Measurements from ENCODE around the gene CLN3.
"Not testable (repeated sequence)": the region's sequence is repeated elsewhere in the genome, so short reads cannot be mapped to it uniquely, and the experiment has no call there.

CLN3 gene

DNA sequence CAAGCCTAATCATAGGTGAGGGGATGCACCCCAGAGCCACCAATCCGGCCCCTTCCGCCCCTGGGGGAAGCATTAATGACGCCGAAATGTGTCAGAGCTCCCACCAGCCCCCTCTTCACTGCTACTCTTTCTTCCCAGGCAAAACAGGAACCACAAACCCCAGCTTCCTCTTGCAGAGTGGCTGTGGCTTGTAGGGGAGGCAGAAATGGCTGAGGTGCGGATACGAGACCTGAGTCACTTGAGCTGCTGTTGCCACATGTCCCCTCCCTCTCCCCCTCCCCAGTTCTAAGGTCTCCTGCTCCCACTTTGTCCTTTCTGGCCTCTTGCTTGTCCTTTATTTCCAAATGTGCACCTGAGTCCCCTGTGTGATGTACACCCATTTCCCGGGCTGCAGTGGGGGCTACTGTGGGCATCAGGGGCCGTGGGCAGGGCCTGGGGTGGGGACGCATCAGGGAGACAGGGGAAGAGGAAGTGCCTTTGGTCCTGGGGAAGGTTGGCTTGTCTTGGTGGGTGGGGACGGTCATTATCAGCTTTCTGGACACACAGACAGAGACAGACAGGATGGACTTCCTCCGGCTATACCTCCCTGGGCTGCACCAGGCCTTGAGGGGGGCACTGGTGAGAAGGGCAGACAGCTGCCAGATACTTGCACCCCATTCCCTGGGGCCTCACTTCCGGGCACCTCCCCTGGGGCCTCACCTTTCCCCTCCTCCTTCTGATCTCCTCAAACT lies 2.4 kb upstream of the CLN3 start, which contains the start of gene APOBR:
TSS of gene APOBR (plus strand) at position 523 of the 731 bp plus-strand sequence. CDS start at position 562, 39 bp downstream.
- no peak for DNase-seq

DNA sequence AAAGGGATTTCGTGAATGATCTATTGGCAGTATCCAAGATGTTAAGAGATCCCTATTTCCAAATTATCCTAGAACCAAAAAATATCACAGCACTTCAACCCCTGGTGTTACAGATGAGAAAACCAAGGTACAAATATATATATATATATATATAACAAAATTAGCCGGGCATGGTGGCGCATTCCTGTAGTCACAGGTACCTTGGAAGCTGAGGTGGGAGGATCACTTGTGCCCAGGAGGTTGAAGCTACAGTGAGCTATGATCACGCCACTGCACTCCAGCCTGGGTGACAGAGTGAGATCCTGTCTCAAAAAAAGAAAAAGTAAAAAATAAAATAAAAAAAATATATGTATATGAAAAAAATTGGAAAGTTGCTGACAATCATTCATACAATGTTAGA lies 637 bp upstream of the CLN3 start:
- no peak for DNase-seq

- no peak for DNase-seq
Observed at GRCh38 chr16:28491230-28491969, 474 bp downstream of the CLN3 start.

DNA sequence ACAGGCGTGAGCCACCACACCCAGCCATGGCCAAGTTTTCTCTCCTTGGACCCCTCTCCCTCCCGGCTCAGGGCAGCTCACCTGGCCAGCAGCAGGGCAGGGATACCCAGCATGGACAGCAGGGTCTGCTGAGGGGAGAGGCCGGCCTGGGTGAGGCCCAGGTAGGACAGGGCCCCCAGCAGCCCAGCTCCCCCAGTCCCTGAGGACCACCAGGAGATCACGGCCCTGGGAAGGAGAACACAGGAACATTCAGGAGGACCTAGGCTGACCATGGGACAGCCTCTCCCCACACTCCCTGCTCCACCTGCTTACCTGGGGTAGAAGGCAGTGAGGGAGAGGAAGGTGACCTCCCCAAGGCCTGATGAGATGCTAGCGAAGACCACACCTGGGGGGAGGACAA lies 5.6 kb downstream of the CLN3 start:
- DNase-seq: no peak

- DNase-seq: not testable (repeated sequence)
Observed at GRCh38 chr16:28483361-28483760, 8.5 kb downstream of the CLN3 start.

DNA sequence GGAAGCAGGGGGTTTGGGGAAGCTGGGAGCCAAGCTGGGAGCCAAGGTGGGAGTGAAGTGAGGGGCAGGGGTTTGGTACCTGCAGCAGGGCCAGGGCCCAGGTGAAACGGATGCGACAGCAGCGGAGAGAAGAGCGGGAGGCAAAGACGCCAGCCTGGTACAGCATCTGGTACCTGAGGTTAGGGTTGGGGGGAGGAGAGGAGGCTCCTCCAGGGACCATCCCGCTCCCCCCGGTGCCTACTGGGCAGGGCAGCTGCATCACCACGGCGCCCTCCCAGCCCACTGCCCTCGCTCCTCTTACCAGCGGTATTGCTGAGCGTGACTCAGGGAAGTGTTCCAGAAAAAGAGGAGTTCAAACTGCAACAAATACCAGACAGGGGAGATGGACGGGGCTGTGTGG lies 9.8 kb downstream of the CLN3 start:
- no peak for DNase-seq

GRCh38 chr16:28478506-28479180 lies 13.2 kb downstream of the CLN3 start:
- DNase-seq: no peak

GRCh38 chr16:28477311-28477920 lies 14.5 kb downstream of the CLN3 start:
- DNase-seq: no peak

- DNase-seq: no peak
Observed at GRCh38 chr16:28475221-28475620, 16.7 kb downstream of the CLN3 start.

DNA sequence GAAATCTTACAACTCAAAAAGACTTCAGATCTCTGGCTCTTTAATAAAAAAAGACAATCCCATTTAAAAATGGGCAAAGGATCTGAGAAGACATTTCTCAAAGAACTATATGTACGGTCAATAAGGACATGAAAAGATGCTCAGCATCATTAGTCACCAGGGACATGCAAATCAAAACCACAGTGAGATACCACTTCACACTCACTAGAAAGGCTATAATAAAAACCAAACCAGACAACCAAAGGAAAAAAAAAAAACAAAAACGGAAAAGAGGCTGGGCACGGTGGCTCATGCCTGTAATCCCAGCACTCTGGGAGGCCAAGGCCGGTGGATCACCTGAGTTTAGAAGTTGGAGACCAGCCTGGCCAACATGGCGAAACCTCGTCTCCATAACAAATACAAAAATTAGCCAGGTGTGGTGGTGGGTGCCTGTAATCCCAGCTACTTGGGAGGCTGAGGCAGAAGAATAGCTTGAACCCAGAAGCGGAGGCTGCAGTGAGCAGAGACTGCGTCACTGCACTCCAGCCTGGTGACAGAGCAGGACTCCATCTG lies 18.1 kb downstream of the CLN3 start:
- no peak for DNase-seq

DNA sequence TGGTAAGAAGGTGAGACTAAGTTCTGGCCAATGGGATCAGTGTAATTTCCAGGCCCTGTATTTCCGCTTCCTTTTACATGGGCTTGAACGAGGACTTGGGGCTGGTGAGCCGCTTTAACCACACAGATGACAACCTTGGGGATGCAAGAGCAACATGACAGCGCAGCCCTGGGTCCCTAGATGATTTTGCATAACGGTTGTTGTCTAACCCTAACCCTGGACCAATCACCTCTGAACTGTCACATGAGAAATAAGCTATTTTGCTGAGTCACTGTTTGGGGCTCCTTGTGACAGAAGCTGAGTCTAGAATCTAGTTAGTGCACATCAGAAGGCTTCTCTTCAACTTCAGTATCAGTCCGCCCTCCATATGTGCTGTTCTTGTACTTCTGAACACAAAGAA lies 44.8 kb downstream of the CLN3 start:
- not testable (repeated sequence) for DNase-seq

DNA sequence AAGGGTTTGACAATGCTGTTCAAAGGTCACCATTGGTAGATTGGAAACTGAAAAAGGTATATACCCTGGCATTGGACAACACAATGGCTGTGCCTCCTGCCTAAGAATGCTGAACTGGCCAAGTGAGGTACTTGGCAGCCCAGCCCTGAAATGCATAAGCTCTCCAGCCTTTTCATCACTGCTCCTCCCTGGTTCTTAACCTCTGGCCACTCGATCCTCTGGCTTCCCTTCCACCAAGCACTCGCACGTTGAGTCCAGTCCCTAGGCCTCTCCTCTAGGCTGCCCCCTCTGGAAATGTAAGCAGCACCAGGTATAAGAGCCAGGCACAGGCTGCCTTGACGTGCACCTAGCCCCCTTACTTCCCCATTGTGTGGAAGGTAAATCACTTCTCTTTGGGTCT lies 45.5 kb downstream of the CLN3 start:
- DNase-seq: not testable (repeated sequence)

DNA sequence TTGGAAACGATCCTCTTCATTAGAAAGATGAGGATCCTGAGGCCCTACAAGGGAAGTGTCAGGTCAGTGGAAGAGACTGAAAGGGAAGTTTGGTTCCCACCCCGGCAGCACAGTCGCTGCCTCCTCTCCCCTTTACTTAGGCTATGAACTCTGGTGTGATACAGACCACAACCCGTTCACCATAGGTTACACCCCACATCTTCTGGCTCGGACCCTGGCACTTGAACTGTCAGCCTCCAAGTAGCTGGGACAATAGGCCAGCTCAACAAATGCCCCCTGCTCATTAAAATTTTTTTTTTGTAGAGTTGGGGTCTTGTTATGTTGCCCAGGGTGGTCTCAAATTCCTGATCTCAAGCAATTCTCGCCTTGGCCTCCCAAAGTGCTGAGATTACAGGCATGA lies 47.9 kb downstream of the CLN3 start:
- DNase-seq: not testable (repeated sequence)

DNA sequence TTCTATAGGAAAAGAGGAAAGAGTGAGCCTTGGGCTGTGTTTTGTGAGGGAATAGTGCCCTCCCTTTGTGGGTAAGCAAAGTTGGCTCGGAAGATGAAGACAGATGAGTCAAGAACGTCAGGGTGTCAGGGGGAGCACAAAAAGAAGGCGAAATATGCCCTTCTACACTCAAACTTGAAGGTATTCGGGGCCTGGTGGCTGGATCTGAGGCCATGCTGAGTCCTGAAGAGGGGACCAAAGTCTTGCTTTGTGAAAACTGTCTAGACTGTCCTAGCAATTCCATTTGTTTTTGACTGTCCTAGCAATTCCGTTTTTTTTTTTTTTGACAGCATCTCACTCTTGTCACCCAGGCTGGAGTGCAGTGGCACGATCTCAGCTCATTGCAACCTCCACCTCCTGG lies 53.0 kb downstream of the CLN3 start:
- DNase-seq: not testable (repeated sequence)

GRCh38 chr16:28435340-28435739 lies 56.5 kb downstream of the CLN3 start:
- not testable (repeated sequence) for DNase-seq

All from NCI-H446 (cell line).